SK-N-SH (cell line): ENCODE data around the gene CLMN. TPM values are rescaled to one million over a fixed set of nuclear protein-coding genes. Genes with fewer than 3 reads are reported as not detected.

Experiments used
- CTCF ChIA-PET: fragments of 300-600, 350-600 bp; formaldehyde crosslinking; extraction: SDS; loops from one replicate; lab custom pipeline; 2021; lab: Yijun Ruan, JAX
- POLR2A ChIA-PET: fragments of 350-600 bp; sonication (Branson Sonifier 250); formaldehyde crosslinking; extraction: SDS; loops from one replicate; lab custom pipeline; 2020; ENCODE audit warnings: antibody characterized with exemption, inconsistent platforms; lab: Yijun Ruan, JAX
- DNase-seq: peaks from one replicate; pipeline ENCODE4 v3.0.0; 2012
- H2AFZ ChIP-seq: fragments of 200-600 bp; sonication (generic); 2 replicates; pipeline ENCODE4 v1.8.1; 2016; ENCODE audit warnings: antibody characterized with exemption, mild to moderate bottlenecking, low read depth
- H3F3A ChIP-seq: fragments of 200-600 bp; sonication (generic); replicated peaks from 2 replicates; pipeline ENCODE3; 2016; ENCODE audit warnings: antibody characterized with exemption, mild to moderate bottlenecking; ENCODE audit not compliant: insufficient read depth
- H3K27ac ChIP-seq, 2 experiments: fragments of 200-500 bp in 1 of 2; fragments of 200-600 bp in 1 of 2; sonication (Bioruptor generic) in 1 of 2; sonication (generic), shearing (Covaris generic) in 1 of 2; 2 replicates each; pipeline versions ENCODE4 v1.5.1 to v1.6.1; 2014 to 2016; ENCODE audit warnings: low read depth in 2 of 2, inconsistent platforms in 1 of 2, low read length in 1 of 2, mild to moderate bottlenecking in 1 of 2, mixed read lengths in 1 of 2
- H3K27me3 ChIP-seq: fragments of 200-600 bp; sonication (generic), shearing (Covaris generic); 2 replicates; pipeline ENCODE4 v1.6.1; 2016; ENCODE audit warnings: mixed run types; ENCODE audit not compliant: insufficient read depth
- H3K36me3 ChIP-seq, 2 experiments: fragments of 200-500 bp in 1 of 2; fragments of 200-600 bp in 1 of 2; sonication (Bioruptor generic) in 1 of 2; sonication (generic) in 1 of 2; replicated peaks in 1 of 2; 2 replicates each; pipeline versions ENCODE3 to v1.5.1; 2014 to 2016; ENCODE audit warnings: low read length in 1 of 2, mild to moderate bottlenecking in 1 of 2; ENCODE audit not compliant: insufficient read depth in 2 of 2, control insufficient read depth in 1 of 2
- H3K4me1 ChIP-seq, 2 experiments: fragments of 200-500 bp in 1 of 2; fragments of 200-600 bp in 1 of 2; sonication (Bioruptor generic) in 1 of 2; sonication (generic), shearing (Covaris generic) in 1 of 2; 2 replicates each; pipeline versions ENCODE4 v1.5.1 to v1.6.1; 2014 to 2016; ENCODE audit warnings: low read depth in 1 of 2, low read length in 1 of 2, mixed run types in 1 of 2; ENCODE audit not compliant: insufficient read depth in 2 of 2, control insufficient read depth in 1 of 2
- H3K4me2 ChIP-seq: fragments of 200-600 bp; sonication (generic), shearing (Covaris generic); 2 replicates; pipeline ENCODE4 v1.6.1; 2017; ENCODE audit warnings: mixed run types
- H3K4me3 ChIP-seq, 2 experiments: fragments of 200-500 bp in 1 of 2; fragments of 200-600 bp in 1 of 2; sonication (Bioruptor generic) in 1 of 2; sonication (generic), shearing (Covaris generic) in 1 of 2; 2 replicates each; pipeline versions ENCODE4 v1.5.1 to v1.8.1; 2014 to 2016; ENCODE audit warnings: low read depth in 2 of 2, inconsistent platforms in 1 of 2, low read length in 1 of 2, mild to moderate bottlenecking in 1 of 2, mixed read lengths in 1 of 2, moderate library complexity in 1 of 2
- H3K79me2 ChIP-seq: fragments of 200-600 bp; sonication (generic); 2 replicates; pipeline ENCODE4 v1.8.1; 2017; ENCODE audit warnings: mild to moderate bottlenecking; ENCODE audit not compliant: insufficient read depth
- H3K9ac ChIP-seq: fragments of 200-600 bp; sonication (generic); 2 replicates; pipeline ENCODE4 v1.6.1; 2017; ENCODE audit warnings: mixed run types
- H3K9me2 ChIP-seq: fragments of 200-600 bp; sonication (generic); 2 replicates; pipeline ENCODE4 v1.6.1; 2017; ENCODE audit warnings: mixed run types
- H3K9me3 ChIP-seq: fragments of 200-600 bp; sonication (generic); 2 replicates; pipeline ENCODE4 v1.6.1; 2017; ENCODE audit warnings: mixed run types, mild to moderate bottlenecking, moderate library complexity
- H4K20me1 ChIP-seq: fragments of 200-600 bp; sonication (generic); 2 replicates; pipeline ENCODE4 v1.6.1; 2017; ENCODE audit warnings: mild to moderate bottlenecking, mixed run types; ENCODE audit not compliant: insufficient read depth
- CTCF ChIP-seq: fragments of 200-600 bp; sonication (generic); IDR thresholded peaks from 2 replicates; pipeline ENCODE4 v1.6.1; 2017; ENCODE audit warnings: antibody characterized with exemption, mild to moderate bottlenecking, moderate library complexity
- ELF1 ChIP-seq: IDR thresholded peaks from 2 replicates; pipeline ENCODE4 v1.4.0; 2012
- FOSL2 ChIP-seq: IDR thresholded peaks from 2 replicates; pipeline ENCODE4 v1.4.0; 2012; ENCODE audit warnings: low read depth, mild to moderate bottlenecking, moderate library complexity, borderline replicate concordance
- FOXJ3 ChIP-seq: sonication (generic); formaldehyde crosslinking; IDR thresholded peaks from 2 replicates; pipeline ENCODE4 v1.5.1; 2020; ENCODE audit warnings: mild to moderate bottlenecking, missing genetic modification reagents
- GATA2 ChIP-seq: sonication (generic); formaldehyde crosslinking; IDR thresholded peaks from 2 replicates; pipeline ENCODE4 v1.5.0; 2020; ENCODE audit warnings: mild to moderate bottlenecking, missing genetic modification reagents
- IRF3 ChIP-seq: fragments of 150-350 bp; IDR thresholded peaks from 2 replicates; pipeline ENCODE4 v1.6.1; 2016; ENCODE audit warnings: mild to moderate bottlenecking, low read depth, low read length
- JUND ChIP-seq: IDR thresholded peaks from 2 replicates; pipeline ENCODE4 v1.4.0; 2012
- NFIC ChIP-seq: IDR thresholded peaks from 2 replicates; pipeline ENCODE4 v1.4.0; 2012; ENCODE audit warnings: borderline replicate concordance
- POLR2AphosphoS5 ChIP-seq: IDR thresholded peaks from 2 replicates; pipeline ENCODE4 v1.6.1; 2012; ENCODE audit warnings: low read depth, low read length
- RAD21 ChIP-seq: IDR thresholded peaks from 2 replicates; pipeline ENCODE4 v1.6.1; 2012; ENCODE audit warnings: mild to moderate bottlenecking, low read length
- RCOR1 ChIP-seq: fragments of 150-350 bp; IDR thresholded peaks from 2 replicates; pipeline ENCODE4 v1.6.1; 2017; ENCODE audit warnings: antibody characterized with exemption, low read length
- SIN3A ChIP-seq: IDR thresholded peaks from 2 replicates; pipeline ENCODE4 v1.6.1; 2012; ENCODE audit warnings: low read depth, mild to moderate bottlenecking, low read length, moderate library complexity, borderline replicate concordance
- SMC3 ChIP-seq: IDR thresholded peaks from 2 replicates; pipeline ENCODE4 v1.6.1; 2012; ENCODE audit warnings: low read depth, low read length, improper control_type of control experiment
- TAF1 ChIP-seq: IDR thresholded peaks from 2 replicates; pipeline ENCODE4 v1.6.1; 2012; ENCODE audit warnings: low read depth, mild to moderate bottlenecking, low read length, moderate library complexity, borderline replicate concordance
- TCF12 ChIP-seq: IDR thresholded peaks from 2 replicates; pipeline ENCODE4 v1.4.0; 2012
- TEAD4 ChIP-seq: IDR thresholded peaks from 2 replicates; pipeline ENCODE4 v1.4.0; 2012; ENCODE audit warnings: mild to moderate bottlenecking, borderline replicate concordance; ENCODE audit not compliant: insufficient read depth
- YY1 ChIP-seq: IDR thresholded peaks from 2 replicates; pipeline ENCODE4 v1.4.0; 2012; ENCODE audit warnings: low read depth, mild to moderate bottlenecking
- WGBS: methylation state at CpG from one replicate; pipeline ENCODE4 v1.1.6; 2017; ENCODE audit warnings: low lambda C conversion rate; 5-methylcytosine and 5-hydroxymethylcytosine counted together
- polyA plus RNA-seq, 3 experiments: library from polyadenylated mRNA; depleted of rRNA; stranded (reverse); fragments of >200 nt; gene quantifications; 2 replicates each; pipeline ENCODE4 v1.2.3, GENCODE V29; 2012
- TF ChIP-seq, protein P1 (sequence below): IDR thresholded peaks from 2 replicates; pipeline ENCODE4; 2012
- TF ChIP-seq, protein P2 (sequence below): IDR thresholded peaks from 2 replicates; pipeline ENCODE4 v1.4.0; 2012; ENCODE audit warnings: low read depth, borderline replicate concordance

Gene CLMN
- polyA plus RNA-seq, 1 of the 3 experiments (the other 2 are of a cell fraction) = 1.4 TPM

DNA sequence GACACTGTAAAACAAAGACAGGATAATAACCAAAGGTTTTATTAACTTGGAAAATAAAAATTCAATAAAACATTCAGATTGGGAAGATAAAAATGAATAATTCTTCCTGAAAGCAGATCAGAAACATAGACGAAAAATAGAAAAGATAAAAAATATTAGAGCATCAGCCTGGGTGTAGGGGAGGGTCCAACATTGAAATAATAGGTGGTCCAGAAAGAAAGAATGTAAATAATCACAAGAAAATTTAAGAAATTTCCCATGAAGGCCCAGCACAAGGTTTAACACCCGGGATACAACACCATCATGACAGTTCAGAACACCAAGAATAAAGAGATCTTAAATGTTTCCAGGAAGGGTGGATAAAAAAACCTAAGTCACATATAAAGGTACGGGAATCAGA is 131.3 kb downstream of the CLMN start (continued):
- no peak for TF ChIP-seq CTCF
- TF ChIP-seq, all 33 proteins: peak for 0

DNA sequence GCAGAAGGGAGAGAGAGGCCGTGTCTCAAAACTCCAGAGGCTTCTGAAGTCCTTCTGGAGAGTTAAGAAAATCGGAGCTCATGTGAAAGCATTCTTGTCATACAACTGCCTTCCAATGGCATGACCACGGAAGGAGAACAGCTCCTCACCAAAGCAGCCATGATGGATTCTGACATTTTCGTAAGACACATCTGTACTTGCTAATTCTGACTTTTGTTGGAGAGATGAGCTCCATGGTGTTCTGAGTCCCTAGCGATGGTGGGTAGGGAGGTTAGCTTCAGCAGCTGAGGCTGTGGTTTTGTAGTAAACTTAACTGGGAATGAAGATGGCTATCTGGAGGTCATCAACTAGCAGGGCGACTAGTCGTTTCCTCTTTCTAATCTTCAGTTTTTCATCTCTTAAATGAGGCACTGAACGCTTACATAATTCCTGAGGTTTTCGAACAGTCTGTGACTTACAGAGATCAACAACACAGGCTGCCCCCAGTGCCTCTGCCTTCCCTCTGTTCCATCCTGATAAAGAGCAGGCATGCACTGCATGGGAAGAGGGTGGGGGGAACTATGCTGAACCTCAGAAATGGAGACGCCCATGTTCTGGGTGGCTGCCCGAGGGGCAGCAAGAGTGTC is 133.8 kb downstream of the CLMN start:
- Histone ChIP-seq H3K4me1 (peaks cover 3 to 9% of the 10 kb centered on the region in 2 experiments; a peak in 2 of 4 replicates), H3K27ac (no peak overlapping the region), H3K4me3 (no peak overlapping the region), H3K36me3 (no peaks in the 10 kb centered on the region), H3K27me3 (no peaks in the 10 kb centered on the region), H3K9me2 (no peaks in the 10 kb centered on the region), H3K4me2 (no peak overlapping the region), H4K20me1 (no peaks in the 10 kb centered on the region), H3K9ac (no peak overlapping the region), H3K9me3 (no peaks in the 10 kb centered on the region), H3K79me2 (no peaks in the 10 kb centered on the region), H2AFZ (no peak overlapping the region), H3F3A (no peaks in the 10 kb centered on the region)
- ChIA-PET CTCF (interaction anchor here (0.8 kb wide), 1 partner anchor 11 kb away, joined by 3 read pairs; no protein-coding TSS in a partner anchor), POLR2A (no interaction called here)
- no peak for DNase-seq
- TF ChIP-seq FOSL2 = no peak
- no peak for TF ChIP-seq GATA2 (CRISPR knock-in tag)
- no peak for TF ChIP-seq YY1
- TF ChIP-seq RCOR1 = no peak
- no peak for TF ChIP-seq IRF3
- no peak for TF ChIP-seq JUND
- TF ChIP-seq TCF12 = no peak
- TF ChIP-seq NFIC = no peak
- no peak for TF ChIP-seq TEAD4
- TF ChIP-seq POLR2AphosphoS5 = no peak
- TF ChIP-seq, protein P1, sequence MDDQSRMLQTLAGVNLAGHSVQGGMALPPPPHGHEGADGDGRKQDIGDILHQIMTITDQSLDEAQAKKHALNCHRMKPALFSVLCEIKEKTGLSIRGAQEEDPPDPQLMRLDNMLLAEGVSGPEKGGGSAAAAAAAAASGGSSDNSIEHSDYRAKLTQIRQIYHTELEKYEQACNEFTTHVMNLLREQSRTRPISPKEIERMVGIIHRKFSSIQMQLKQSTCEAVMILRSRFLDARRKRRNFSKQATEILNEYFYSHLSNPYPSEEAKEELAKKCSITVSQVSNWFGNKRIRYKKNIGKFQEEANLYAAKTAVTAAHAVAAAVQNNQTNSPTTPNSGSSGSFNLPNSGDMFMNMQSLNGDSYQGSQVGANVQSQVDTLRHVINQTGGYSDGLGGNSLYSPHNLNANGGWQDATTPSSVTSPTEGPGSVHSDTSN = no peak
- TF ChIP-seq TAF1 = no peak
- TF ChIP-seq RAD21 = no peak
- no peak for TF ChIP-seq FOXJ3 (CRISPR knock-in tag)
- no peak for TF ChIP-seq SIN3A
- no peak for TF ChIP-seq SMC3
- TF ChIP-seq ELF1 = no peak
- TF ChIP-seq, protein P2, sequence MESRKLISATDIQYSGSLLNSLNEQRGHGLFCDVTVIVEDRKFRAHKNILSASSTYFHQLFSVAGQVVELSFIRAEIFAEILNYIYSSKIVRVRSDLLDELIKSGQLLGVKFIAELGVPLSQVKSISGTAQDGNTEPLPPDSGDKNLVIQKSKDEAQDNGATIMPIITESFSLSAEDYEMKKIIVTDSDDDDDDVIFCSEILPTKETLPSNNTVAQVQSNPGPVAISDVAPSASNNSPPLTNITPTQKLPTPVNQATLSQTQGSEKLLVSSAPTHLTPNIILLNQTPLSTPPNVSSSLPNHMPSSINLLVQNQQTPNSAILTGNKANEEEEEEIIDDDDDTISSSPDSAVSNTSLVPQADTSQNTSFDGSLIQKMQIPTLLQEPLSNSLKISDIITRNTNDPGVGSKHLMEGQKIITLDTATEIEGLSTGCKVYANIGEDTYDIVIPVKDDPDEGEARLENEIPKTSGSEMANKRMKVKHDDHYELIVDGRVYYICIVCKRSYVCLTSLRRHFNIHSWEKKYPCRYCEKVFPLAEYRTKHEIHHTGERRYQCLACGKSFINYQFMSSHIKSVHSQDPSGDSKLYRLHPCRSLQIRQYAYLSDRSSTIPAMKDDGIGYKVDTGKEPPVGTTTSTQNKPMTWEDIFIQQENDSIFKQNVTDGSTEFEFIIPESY = no peak
- 95% methylated on average over 11 of the region's 11 CpGs for WGBS
